GM18505 (cell line): ENCODE measurements around the gene ZBTB7C.

Source experiments
- ATAC-seq: cut with Tn5 transposase; IDR thresholded peaks from one replicate; pipeline ENCODE4 v1.9.1; 2021; ENCODE audit not compliant: unreplicated experiment
- POLR2A ChIP-seq: IDR thresholded peaks from 4 replicates; pipeline ENCODE4 v1.6.1; 2011; ENCODE audit warnings: borderline replicate concordance; ENCODE audit not compliant: insufficient read depth, insufficient read length; ENCODE audit errors: extremely low read depth

Gene ZBTB7C

DNA sequence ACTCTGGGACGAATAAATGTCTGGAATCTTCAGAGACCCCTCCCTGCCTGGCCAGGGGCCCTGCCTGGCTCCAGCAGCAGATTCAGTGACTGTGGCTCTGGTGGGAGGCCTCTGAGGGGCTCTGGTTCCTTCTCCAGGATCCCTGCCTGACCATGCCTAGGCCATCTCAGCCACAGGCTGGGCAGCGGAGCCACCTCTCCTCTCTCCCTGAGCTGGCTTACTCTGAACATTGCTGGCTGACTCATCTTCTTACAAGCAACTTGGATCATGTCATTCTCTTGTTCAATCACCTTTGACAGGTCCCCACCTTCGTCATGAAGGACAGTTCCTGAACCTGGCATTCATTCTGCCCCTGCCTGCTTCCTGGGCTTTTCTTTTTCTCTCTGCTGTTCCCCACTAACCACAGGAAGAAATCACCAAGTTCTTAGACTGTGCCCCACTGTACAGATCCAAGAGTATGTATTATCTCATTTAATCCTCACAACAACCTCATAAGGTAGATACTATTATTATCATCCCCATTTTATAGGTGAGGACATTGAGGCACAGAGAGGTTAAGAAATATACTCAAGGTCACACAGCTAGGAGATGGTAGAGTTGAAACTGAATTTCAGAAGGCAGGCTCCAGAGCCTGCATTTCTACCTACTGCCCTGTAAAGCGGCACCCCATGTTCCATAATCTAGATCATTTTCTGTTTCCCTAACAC, 323.2 kb downstream of the ZBTB7C start:
- no peak for ATAC-seq
- no peak for TF ChIP-seq POLR2A

DNA sequence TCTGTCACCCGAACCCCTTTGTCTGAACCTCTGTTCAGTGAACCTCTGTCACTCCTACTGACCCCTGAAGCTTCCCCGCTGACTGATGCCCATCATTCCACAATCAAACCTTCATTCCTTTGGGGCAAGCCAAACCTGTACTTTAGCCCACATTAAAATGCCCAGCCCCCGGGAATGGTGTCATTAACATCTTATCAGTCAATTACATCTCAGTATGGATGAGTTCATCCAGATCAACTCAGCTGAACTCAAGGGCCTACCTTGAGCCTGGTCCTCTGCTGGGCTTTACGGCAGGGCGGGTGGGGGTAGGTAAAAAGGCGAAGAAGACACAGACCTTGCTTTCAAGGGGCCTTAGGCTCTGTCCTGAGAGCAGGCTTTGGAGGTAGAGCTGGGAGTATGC, 324.3 kb downstream of the ZBTB7C start:
- no peak for TF ChIP-seq POLR2A
- no peak for ATAC-seq

DNA sequence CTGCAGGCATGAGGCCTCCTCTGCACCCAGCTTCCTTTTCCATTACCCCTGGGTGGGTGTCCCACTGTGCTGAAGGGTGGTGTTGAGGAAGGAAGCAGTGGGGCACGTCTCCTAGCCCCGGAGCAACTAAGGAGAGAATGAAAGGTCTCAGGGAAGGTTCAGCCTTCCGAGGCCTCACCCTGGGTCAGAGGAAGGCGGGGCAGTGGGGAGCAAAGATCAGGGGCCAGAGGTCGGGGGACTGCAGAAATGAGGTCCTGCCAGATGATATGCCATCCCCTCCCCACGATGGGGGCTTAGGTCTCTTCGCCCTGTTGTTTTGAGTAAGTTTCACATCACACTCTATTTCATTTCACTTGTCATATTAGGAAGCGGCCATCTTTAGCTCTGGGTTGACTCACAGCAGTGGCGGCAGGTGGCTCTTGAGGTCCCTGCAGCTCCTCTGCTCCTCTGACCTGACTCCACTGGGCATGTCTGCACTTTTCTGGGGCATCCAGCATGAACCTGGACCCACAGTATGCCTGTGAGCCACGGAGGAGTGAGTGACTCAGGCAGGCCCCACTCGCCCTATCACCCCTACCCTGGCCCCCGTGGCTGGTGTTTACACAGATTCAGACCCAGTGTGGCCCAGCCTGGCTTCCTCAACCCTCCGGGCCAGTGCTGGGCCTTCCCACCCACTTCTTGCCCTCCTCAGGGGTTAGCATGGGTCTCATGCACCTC, 325.0 kb downstream of the ZBTB7C start:
- no peak for TF ChIP-seq POLR2A
- ATAC-seq, result no peak

DNA sequence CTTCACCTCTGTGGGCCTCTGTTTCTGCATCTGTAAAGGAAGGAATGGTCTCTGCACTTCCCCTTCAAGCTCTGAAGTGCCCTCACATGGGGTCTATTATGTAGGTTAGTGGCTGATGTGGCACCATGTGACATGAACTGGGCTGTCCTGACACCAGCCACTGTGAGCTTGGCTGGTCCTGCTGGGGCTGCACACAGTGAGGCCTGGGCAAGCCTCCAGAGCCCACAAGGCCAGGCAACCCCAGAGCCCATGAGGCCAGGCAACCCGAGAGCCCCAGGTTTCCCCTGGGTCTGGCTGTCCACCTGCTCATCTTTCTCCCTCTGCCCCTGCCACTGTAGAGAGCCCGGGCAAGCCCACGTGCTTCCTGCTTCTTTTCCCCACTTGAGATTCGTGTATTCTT, 328.6 kb downstream of the ZBTB7C start:
- no peak for TF ChIP-seq POLR2A
- ATAC-seq, result no peak

DNA sequence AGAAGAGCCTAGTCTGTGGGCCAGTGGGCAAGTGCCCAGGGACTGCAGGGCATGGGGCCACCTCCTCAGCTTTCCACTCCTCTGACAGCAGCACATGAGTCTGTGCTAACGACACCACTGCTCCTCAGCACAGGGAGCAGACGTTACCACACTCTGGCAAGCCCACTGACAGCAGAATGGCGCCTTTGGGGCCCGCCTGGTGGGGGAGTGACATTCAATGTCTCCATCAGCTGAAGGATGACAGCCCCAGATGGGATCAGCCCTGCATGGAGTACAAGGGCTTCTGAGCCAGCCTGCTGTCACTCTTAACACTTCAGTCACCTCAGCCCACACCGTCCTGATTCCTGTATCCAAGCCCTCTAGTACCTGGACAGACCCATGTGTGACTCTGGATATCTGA, 329.3 kb downstream of the ZBTB7C start:
- ATAC-seq, result no peak
- TF ChIP-seq POLR2A, result no peak

DNA sequence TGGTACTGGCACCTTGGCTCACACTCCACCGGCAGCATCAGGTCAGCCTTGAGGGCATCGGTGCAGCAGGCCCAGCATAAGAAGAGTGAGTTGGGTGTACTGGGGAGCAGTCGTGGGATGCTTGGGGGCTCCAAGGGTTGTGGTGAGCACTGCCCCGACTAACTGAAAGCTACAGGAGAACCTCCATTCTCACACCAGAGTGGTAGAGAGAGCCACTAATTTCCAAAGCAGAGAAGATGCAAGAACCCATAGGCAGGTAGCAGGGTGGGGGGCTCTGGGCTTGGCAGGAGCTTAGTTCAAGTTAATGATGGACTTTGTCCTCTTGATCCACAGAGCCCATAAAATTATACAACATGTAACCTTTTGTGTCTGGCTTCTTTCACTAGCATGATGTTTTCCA, 330.7 kb downstream of the ZBTB7C start:
- TF ChIP-seq POLR2A, result no peak
- no peak for ATAC-seq

DNA sequence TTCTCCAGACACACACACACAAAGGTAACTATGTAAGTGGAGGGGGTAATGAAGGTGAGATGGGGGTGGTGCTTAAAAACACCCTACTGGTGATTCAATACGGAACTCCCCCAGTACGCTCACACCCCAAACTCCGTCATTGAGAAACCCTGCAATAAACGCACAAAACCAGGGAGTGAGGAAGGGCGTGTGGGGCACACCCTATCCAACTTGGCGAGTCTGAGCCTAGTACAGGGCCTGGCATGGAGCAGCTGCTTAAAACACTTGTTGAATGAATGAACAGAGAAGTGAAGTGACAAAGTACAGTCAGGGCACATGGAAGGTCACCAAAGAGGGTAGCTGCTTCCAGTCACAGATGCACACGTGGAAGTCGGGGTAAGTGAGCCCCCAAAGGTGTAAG, 331.9 kb downstream of the ZBTB7C start:
- ATAC-seq, result no peak

DNA sequence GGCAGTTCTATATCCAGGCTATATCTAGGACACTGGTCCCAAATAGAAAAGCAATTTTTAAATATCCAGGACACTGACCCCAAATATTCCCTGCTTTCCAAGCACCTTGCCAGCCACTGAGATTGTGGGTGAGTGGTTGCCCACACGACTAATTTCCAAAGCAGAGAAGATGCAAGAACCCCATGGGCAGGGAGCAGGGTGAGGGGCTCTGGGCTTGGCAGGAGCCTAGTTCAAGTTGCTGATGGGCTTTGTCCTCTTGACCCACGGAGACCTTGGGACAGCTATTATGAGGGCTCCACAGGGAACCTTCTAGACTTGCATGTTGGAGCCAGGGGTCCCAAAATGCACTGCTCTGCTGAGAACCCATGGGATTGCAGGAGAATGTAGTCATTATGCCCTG, 332.7 kb downstream of the ZBTB7C start:
- TF ChIP-seq POLR2A, result no peak
- ATAC-seq, result no peak

More for the DNA sequence above, 331.9 kb downstream of the ZBTB7C start:
- TF ChIP-seq POLR2A, result no peak

DNA sequence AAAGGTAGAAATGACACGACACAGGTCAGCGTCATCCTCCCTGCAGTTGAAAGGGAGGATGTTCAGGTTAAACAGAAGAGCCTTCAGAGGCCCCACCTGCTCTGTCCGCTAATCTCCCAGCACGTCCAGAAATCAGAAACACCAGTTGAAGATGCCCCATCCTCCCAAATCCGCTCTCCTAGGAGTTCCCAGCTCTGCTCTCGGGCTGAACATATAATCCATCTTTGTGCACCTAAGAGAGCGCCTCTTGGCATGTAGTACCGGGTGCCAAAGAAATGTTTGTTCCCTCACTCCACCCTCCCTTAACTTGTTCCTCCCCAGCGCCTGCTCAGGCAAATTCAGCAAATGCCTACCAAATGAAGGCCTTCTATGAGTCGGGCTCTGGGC, 333.5 kb downstream of the ZBTB7C start:
- TF ChIP-seq POLR2A, result no peak
- ATAC-seq, result no peak

DNA sequence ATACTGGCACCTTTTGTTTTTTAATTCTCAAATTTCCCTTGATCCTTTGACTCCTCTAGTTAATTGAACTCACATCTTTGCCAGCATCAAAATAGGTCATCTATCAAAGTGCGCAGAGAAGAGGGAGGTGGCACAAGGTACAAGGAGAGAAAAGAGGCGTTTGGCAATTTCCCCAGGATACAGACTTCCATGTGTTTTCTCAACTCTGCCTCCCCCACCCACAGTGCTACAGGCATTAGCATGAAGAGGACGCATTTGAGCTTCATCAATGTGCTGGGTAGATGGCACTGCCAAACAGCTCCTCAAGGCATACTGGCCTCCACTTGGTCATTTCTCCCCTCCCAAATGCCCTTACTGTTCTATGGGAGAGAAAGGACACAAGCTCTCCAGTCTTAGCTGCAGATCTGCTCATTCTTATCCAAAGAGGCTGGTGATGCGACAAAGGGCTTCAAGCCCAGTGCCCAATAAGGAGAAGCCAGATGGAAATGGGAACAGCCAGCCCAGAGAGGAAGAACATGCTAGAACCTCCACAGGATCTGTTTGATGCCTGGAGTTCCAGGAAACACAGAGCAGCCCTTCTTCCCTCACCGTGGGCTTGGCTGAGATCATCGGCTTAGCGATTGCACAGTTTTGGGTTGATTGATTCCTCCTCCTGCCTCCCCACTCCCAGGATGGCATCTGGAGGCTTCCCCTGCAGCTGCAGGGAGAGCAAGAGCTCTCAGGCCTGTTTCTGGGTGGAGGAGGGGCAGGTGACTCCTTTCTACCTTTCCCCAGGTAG, 334.1 kb downstream of the ZBTB7C start:
- ATAC-seq, result no peak
- no peak for TF ChIP-seq POLR2A

DNA sequence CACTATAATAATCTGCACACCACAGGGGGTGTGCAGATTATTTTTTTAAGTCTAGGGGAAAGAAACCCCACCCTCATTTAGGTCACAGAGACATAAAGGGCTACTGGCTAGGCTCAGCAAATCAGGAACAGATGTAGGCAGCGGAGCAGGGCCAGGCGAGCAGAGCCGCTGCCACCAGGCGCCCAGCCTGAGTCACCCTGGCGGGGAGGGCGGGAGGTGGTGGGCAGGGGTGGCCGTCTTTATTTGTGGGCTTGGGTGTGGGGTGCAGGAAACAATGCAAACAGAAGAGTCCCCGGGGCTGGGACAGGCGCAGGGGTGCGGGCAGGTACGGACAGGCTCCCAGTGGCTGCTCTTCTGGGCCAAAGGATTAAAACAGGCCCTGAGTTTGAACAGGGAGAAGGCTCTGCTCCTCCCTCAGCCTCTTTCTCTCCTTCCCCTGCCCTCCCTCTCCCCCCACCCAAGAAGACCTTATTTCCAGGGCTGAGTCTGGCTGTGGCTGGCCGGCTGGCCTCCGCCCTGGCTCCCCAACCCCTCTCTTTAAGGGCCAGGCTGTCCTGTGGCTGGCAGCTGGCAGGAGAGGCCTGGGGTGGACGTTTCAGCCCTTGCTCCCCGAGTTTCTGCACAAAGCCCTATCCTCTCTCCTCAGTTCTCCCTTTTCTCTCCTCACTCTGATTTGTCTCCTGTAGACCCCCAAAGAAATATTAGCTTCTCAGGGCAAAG, 335.8 kb downstream of the ZBTB7C start:
- no peak for ATAC-seq
- TF ChIP-seq POLR2A, result no peak

DNA sequence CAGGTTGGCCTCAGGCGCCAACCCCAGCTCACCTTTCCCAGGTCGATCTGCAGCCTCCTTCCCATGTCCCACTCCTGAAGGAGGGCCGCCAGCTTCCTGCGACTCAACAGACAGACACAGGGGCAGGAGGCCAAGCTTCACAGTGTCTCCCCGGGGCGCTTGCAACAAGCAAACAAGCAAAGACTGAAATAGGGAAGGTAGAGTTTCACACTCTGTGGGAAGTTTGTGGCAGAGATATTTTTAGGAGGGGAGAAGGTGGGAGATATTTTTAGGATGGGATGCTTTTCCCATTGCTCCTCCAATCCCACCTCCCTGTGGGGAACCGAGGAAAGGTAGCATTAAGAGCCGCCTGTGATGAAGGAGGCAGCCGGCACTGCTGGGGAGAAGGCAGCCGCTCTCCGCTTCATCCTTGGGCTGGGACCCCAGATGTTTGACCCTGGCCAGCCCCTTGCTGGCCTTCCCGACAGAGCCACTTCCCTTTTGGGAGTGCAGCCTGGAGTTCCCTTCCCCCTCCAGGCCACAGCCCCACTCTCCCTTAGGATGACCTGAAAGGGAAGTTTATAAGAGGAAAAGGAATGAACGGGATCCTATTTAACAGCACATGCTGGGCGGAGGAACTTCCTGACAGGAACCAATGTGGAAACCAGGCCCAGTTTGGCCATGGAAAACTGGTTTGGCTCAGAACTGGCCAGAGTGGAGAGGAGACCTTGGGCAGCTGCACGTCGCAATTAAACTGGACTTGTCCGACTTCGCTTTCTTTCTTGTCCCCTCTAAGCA, 336.6 kb downstream of the ZBTB7C start:
- no peak for TF ChIP-seq POLR2A
- no peak for ATAC-seq
